ENCODE measurements around the gene NUDT9. TPM values are rescaled to one million over a fixed set of nuclear protein-coding genes. Genes with fewer than 3 reads are reported as not detected.
"Not testable (repeated sequence)": the region's sequence is repeated elsewhere in the genome, so short reads cannot be mapped to it uniquely, and the experiment has no call there.

The NUDT9 gene
- total and polyA plus RNA-seq, 2 experiments from 2014 or later: 35.8 to 62.3 TPM

- 82% methylated on average over 1 of the region's 1 CpG for WGBS (ENCODE audit: low lambda C conversion rate, missing lambda C conversion rate)
- Histone ChIP-seq H3K4me1 (ENCODE audit: insufficient read depth) (no peaks in the 10 kb centered on the region), H3K4me2 (no peak overlapping the region), H2AFZ (no peak overlapping the region), H3K79me2 (no peaks in the 10 kb centered on the region), H3K4me3 (no peak overlapping the region), H3K9me2 (replicated peaks; ENCODE audit: insufficient read depth) (no peaks in the 10 kb centered on the region), H3K36me3 (replicated peaks; ENCODE audit: insufficient read depth, low read depth) (no peaks in the 10 kb centered on the region), H4K20me1 (ENCODE audit: insufficient read depth, poor library complexity, severe bottlenecking) (no peaks in the 10 kb centered on the region), H3K27ac (no peak overlapping the region), H3K9me3 (ENCODE audit: low read depth) (no peaks in the 10 kb centered on the region), H3K27me3 (no peaks in the 10 kb centered on the region)
- TF ChIP-seq EZH2phosphoT487 (IDR thresholded peaks at IDR 0.05; ENCODE audit: low read depth, severe bottlenecking, unreplicated experiment): no peak
- TF ChIP-seq EZH2 (IDR thresholded peaks at IDR 0.05; ENCODE audit: borderline replicate concordance): no peak
- TF ChIP-seq CTCF (IDR thresholded peaks at IDR 0.05; ENCODE audit: poor library complexity): no peak
- no peak for DNase-seq (ENCODE audit: low spot score)
Measured at GRCh38 chr4:87490664-87491369, 68.4 kb downstream of the NUDT9 start.

GRCh38 chr4:87491436-87491835 lies 69.1 kb downstream of the NUDT9 start:
- Histone ChIP-seq H3K27ac (no peak overlapping the region), H3K36me3 (replicated peaks; ENCODE audit: insufficient read depth, low read depth) (no peaks in the 10 kb centered on the region), H3K4me1 (ENCODE audit: insufficient read depth) (no peaks in the 10 kb centered on the region), H4K20me1 (ENCODE audit: insufficient read depth, poor library complexity, severe bottlenecking) (no peaks in the 10 kb centered on the region), H3K27me3 (no peaks in the 10 kb centered on the region), H2AFZ (no peak overlapping the region), H3K4me2 (no peak overlapping the region), H3K9me3 (ENCODE audit: low read depth) (no peaks in the 10 kb centered on the region), H3K9me2 (replicated peaks; ENCODE audit: insufficient read depth) (no peaks in the 10 kb centered on the region), H3K4me3 (no peak overlapping the region), H3K79me2 (no peaks in the 10 kb centered on the region)
- DNase-seq (ENCODE audit: low spot score): no peak
- WGBS (ENCODE audit: low lambda C conversion rate, missing lambda C conversion rate): 87% methylated on average over 2 of the region's 2 CpGs
- TF ChIP-seq EZH2phosphoT487 (IDR thresholded peaks at IDR 0.05; ENCODE audit: low read depth, severe bottlenecking, unreplicated experiment) (no peak), EZH2 (IDR thresholded peaks at IDR 0.05; ENCODE audit: borderline replicate concordance) (no peak), CTCF (IDR thresholded peaks at IDR 0.05; ENCODE audit: poor library complexity) (no peak)

GRCh38 chr4:87491851-87492250 lies 69.5 kb downstream of the NUDT9 start:
- 100% methylated on average over 2 of the region's 2 CpGs for WGBS (ENCODE audit: low lambda C conversion rate, missing lambda C conversion rate)
- not testable (repeated sequence) for H3K36me3 ChIP-seq (replicated peaks; ENCODE audit: insufficient read depth, low read depth); H4K20me1 ChIP-seq (ENCODE audit: insufficient read depth, poor library complexity, severe bottlenecking); H3K27me3 ChIP-seq; H2AFZ ChIP-seq; H3K4me3 ChIP-seq; DNase-seq (ENCODE audit: low spot score); H3K4me1 ChIP-seq (ENCODE audit: insufficient read depth); H3K4me2 ChIP-seq; H3K27ac ChIP-seq; H3K9me2 ChIP-seq (replicated peaks; ENCODE audit: insufficient read depth); H3K79me2 ChIP-seq; H3K9me3 ChIP-seq (ENCODE audit: low read depth)

- Histone ChIP-seq H3K79me2 (no peaks in the 10 kb centered on the region), H4K20me1 (ENCODE audit: insufficient read depth, poor library complexity, severe bottlenecking) (no peaks in the 10 kb centered on the region), H3K9me2 (replicated peaks; ENCODE audit: insufficient read depth) (no peaks in the 10 kb centered on the region), H2AFZ (no peak overlapping the region), H3K27ac (no peak overlapping the region), H3K27me3 (no peaks in the 10 kb centered on the region), H3K36me3 (replicated peaks; ENCODE audit: insufficient read depth, low read depth) (no peaks in the 10 kb centered on the region), H3K4me2 (no peak overlapping the region), H3K4me1 (ENCODE audit: insufficient read depth) (no peaks in the 10 kb centered on the region), H3K4me3 (no peak overlapping the region), H3K9me3 (ENCODE audit: low read depth) (no peaks in the 10 kb centered on the region)
- WGBS (ENCODE audit: low lambda C conversion rate, missing lambda C conversion rate): 56% methylated on average over 3 of the region's 3 CpGs
- no peak for DNase-seq (ENCODE audit: low spot score)
- TF ChIP-seq CTCF (IDR thresholded peaks at IDR 0.05; ENCODE audit: poor library complexity) (no peak), EZH2 (IDR thresholded peaks at IDR 0.05; ENCODE audit: borderline replicate concordance) (no peak), EZH2phosphoT487 (IDR thresholded peaks at IDR 0.05; ENCODE audit: low read depth, severe bottlenecking, unreplicated experiment) (no peak)
Measured at GRCh38 chr4:87493115-87493514, 70.7 kb downstream of the NUDT9 start.
